ENCODE data around the gene ZNF277. TPM values are rescaled to one million over a fixed set of nuclear protein-coding genes. Genes with fewer than 3 reads are reported as not detected.

ZNF277 gene
- total RNA-seq, 1 experiment from 2014 or later, result 23.3 TPM

GRCh38 chr7:112183266-112183665 is 23.2 kb upstream of the ZNF277 start:
- H3K79me2 ChIP-seq (ENCODE audit: low read depth), result no peaks in the 10 kb centered on the region
- no peaks in the 10 kb centered on the region for H3K36me3 ChIP-seq (ENCODE audit: low read depth)
- no peak overlapping the region for H3K27ac ChIP-seq
- no peaks in the 10 kb centered on the region for H4K20me1 ChIP-seq (ENCODE audit: insufficient read depth)
- no peaks in the 10 kb centered on the region for H3K9me2 ChIP-seq (ENCODE audit: insufficient read depth)
- no peak for DNase-seq
- BruUV-seq (replicated peaks), result no TSS peak
- H2AFZ ChIP-seq, result no peak overlapping the region
- H3K4me3 ChIP-seq, result no peak overlapping the region
- no peak overlapping the region for H3K4me2 ChIP-seq
- CTCF ChIA-PET, result no interaction called here
- no peak for TF ChIP-seq EZH2 (IDR thresholded peaks at IDR 0.05; ENCODE audit: low read depth)
- TF ChIP-seq, protein P1, sequence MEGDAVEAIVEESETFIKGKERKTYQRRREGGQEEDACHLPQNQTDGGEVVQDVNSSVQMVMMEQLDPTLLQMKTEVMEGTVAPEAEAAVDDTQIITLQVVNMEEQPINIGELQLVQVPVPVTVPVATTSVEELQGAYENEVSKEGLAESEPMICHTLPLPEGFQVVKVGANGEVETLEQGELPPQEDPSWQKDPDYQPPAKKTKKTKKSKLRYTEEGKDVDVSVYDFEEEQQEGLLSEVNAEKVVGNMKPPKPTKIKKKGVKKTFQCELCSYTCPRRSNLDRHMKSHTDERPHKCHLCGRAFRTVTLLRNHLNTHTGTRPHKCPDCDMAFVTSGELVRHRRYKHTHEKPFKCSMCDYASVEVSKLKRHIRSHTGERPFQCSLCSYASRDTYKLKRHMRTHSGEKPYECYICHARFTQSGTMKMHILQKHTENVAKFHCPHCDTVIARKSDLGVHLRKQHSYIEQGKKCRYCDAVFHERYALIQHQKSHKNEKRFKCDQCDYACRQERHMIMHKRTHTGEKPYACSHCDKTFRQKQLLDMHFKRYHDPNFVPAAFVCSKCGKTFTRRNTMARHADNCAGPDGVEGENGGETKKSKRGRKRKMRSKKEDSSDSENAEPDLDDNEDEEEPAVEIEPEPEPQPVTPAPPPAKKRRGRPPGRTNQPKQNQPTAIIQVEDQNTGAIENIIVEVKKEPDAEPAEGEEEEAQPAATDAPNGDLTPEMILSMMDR (conservative IDR thresholded peaks at IDR 0.05), result no peak
- intact Hi-C loops (cut with micrococcal nuclease; ENCODE audit: unreplicated experiment), result no loop called here
- no peaks in the 10 kb centered on the region for H3K27me3 ChIP-seq (ENCODE audit: insufficient read depth, low read depth)
- no peaks in the 10 kb centered on the region for H3F3A ChIP-seq (ENCODE audit: insufficient read depth, low read depth)
- H3K9me3 ChIP-seq (ENCODE audit: insufficient read depth, low read depth), result no peaks in the 10 kb centered on the region
- POLR2A ChIA-PET (ENCODE audit: unreplicated experiment), result no interaction called here
- H3K4me1 ChIP-seq (replicated peaks; ENCODE audit: insufficient read depth), result no peaks in the 10 kb centered on the region

GRCh38 chr7:112184455-112184854 is 22.0 kb upstream of the ZNF277 start:
- ChIA-PET POLR2A (ENCODE audit: unreplicated experiment) (no interaction called here), CTCF (no interaction called here)
- Histone ChIP-seq H3K4me2 (no peak overlapping the region), H3K9me2 (ENCODE audit: insufficient read depth) (no peaks in the 10 kb centered on the region), H4K20me1 (ENCODE audit: insufficient read depth) (no peaks in the 10 kb centered on the region), H3K27me3 (ENCODE audit: insufficient read depth, low read depth) (no peaks in the 10 kb centered on the region), H3K27ac (no peak overlapping the region), H3K4me3 (no peak overlapping the region), H3K9me3 (ENCODE audit: insufficient read depth, low read depth) (no peaks in the 10 kb centered on the region), H3K4me1 (replicated peaks; ENCODE audit: insufficient read depth) (no peaks in the 10 kb centered on the region), H3F3A (ENCODE audit: insufficient read depth, low read depth) (no peaks in the 10 kb centered on the region), H3K79me2 (ENCODE audit: low read depth) (no peaks in the 10 kb centered on the region), H3K36me3 (ENCODE audit: low read depth) (no peaks in the 10 kb centered on the region), H2AFZ (no peak overlapping the region)
- BruUV-seq (replicated peaks), result no TSS peak
- DNase-seq, result no peak
- intact Hi-C loops (cut with micrococcal nuclease; ENCODE audit: unreplicated experiment), result no loop called here
- TF ChIP-seq EZH2 (IDR thresholded peaks at IDR 0.05; ENCODE audit: low read depth), result no peak
- TF ChIP-seq, protein P1 (conservative IDR thresholded peaks at IDR 0.05), result no peak

DNA sequence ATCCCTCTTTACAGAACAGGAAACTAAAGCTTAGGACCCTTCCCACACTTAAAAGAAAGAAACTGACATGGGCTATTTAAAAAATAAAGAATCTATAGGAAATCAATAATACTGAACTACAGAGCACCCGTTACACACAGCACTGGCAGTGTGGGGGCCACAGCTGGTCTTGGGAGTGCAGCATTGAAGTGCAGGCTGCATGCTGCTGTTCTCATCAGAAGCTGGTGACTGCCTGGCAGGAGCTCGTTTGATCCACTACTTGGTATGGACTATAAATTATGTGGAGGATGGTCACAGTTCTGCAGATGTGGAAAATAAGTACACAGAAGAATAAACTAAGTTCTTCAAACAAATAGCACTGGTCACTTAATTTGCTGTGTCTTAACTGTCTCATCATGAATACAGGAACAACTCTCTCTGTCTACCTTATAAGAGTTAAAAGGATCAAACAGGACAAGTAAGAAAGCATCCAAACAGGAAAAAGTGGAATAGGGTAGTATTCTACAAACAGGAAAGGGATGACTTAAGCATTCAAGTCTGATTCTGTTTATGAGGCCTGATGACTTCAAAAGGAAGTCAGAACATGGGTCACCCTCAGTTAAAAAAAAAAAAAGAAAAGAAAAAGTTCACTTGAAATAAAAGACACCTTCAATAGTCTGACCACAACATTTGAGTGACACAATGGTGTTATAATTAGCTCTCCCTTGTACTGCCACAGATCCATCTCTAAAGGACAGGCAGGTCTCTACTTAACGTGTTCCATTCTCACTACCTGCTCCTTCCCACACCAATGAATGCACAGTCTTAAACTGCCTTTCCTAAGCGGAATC is 21.3 kb upstream of the ZNF277 start:
- H3K36me3 ChIP-seq (ENCODE audit: low read depth), result no peaks in the 10 kb centered on the region
- POLR2A ChIA-PET (ENCODE audit: unreplicated experiment), result no interaction called here
- no peak overlapping the region for H3K4me2 ChIP-seq
- no peaks in the 10 kb centered on the region for H3F3A ChIP-seq (ENCODE audit: insufficient read depth, low read depth)
- BruUV-seq (replicated peaks), result no TSS peak
- CTCF ChIA-PET, result no interaction called here
- no peak for DNase-seq
- intact Hi-C loops (cut with micrococcal nuclease; ENCODE audit: unreplicated experiment), result no loop called here
- no peaks in the 10 kb centered on the region for H3K9me3 ChIP-seq (ENCODE audit: insufficient read depth, low read depth)
- H3K79me2 ChIP-seq (ENCODE audit: low read depth), result no peaks in the 10 kb centered on the region
- H3K9me2 ChIP-seq (ENCODE audit: insufficient read depth), result no peaks in the 10 kb centered on the region
- no peak overlapping the region for H3K4me3 ChIP-seq
- H3K27ac ChIP-seq, result no peak overlapping the region
- no peaks in the 10 kb centered on the region for H3K4me1 ChIP-seq (replicated peaks; ENCODE audit: insufficient read depth)
- no peaks in the 10 kb centered on the region for H4K20me1 ChIP-seq (ENCODE audit: insufficient read depth)
- no peaks in the 10 kb centered on the region for H3K27me3 ChIP-seq (ENCODE audit: insufficient read depth, low read depth)
- TF ChIP-seq EZH2 (IDR thresholded peaks at IDR 0.05; ENCODE audit: low read depth), result no peak
- TF ChIP-seq, protein P1 (conservative IDR thresholded peaks at IDR 0.05), result no peak
- H2AFZ ChIP-seq, result no peak overlapping the region
